Gastroesophageal sphincter (tissue), 4 donors: Measurements from ENCODE around the gene KIF26B. TPM values are rescaled to one million over a fixed set of nuclear protein-coding genes. Genes with fewer than 3 reads are reported as not detected.

ENCODE experiments used
- ATAC-seq: fragments of 150-250 bp; one replicate; pipeline ENCODE4 v1.9.1; 2016; ENCODE audit warnings: mild to moderate bottlenecking, moderate library complexity
- H3K27ac ChIP-seq, 4 donors: fragments of 200-600 bp; sonication (generic) in 3 of 4; 1 replicate in 3 of 4; 2 replicates in 1 of 4; pipeline ENCODE4 v1.5.1; 2016 to 2019
- H3K27me3 ChIP-seq: fragments of 200-600 bp; sonication (generic); one replicate; pipeline ENCODE4 v1.5.1; 2019
- H3K36me3 ChIP-seq, 2 donors: fragments of 200-600 bp; sonication (generic); one replicate each; pipeline ENCODE4 v1.5.1; 2019; ENCODE audit warnings: control low read depth in 1 of 2
- H3K4me1 ChIP-seq, 3 donors: fragments of 200-600 bp; sonication (generic); 1 replicate in 2 of 3; 2 replicates in 1 of 3; pipeline ENCODE4 v1.5.1; 2016 to 2019; ENCODE audit warnings: control low read depth in 2 of 3
- H3K4me3 ChIP-seq, 2 donors: fragments of 200-600 bp; sonication (generic); one replicate each; pipeline ENCODE4 v1.5.1; 2019; ENCODE audit warnings: mild to moderate bottlenecking in 1 of 2, moderate library complexity in 1 of 2
- H3K9me3 ChIP-seq, 3 donors: fragments of 200-600 bp; sonication (generic); one replicate each; pipeline ENCODE4 v1.5.1; 2017 to 2019; ENCODE audit warnings: control low read depth in 2 of 3
- EP300 ChIP-seq: sonication (generic); formaldehyde crosslinking; IDR thresholded peaks from one replicate; pipeline ENCODE4 v1.6.1; 2017; ENCODE audit warnings: antibody characterized with exemption, mild to moderate bottlenecking
- POLR2A ChIP-seq, 2 donors: fragments of 450-650 bp; IDR thresholded peaks; one replicate each; pipeline ENCODE4 v1.6.1; 2017; ENCODE audit warnings: antibody characterized with exemption in 2 of 2, mild to moderate bottlenecking in 2 of 2, moderate library complexity in 1 of 2
- POLR2AphosphoS5 ChIP-seq: sonication (generic); formaldehyde crosslinking; IDR thresholded peaks from one replicate; pipeline ENCODE4 v1.6.1; 2017; ENCODE audit warnings: antibody characterized with exemption
- WGBS, 2 donors: methylation state at CpG; one replicate each; pipeline ENCODE4 v1.1.5; 2018; ENCODE audit warnings: low coverage in 1 of 2; 5-methylcytosine and 5-hydroxymethylcytosine counted together
- total RNA-seq, 4 donors: library from RNA; depleted of rRNA; stranded (reverse); fragments of >200 nt; gene quantifications; one replicate each; pipeline ENCODE4 v1.1.0, GENCODE V29; 2016
- TF ChIP-seq, protein P1 (sequence below), 4 experiments: fragments of 200-600 bp in 2 of 4; fragments of 450-650 bp in 2 of 4; sonication (generic) in 1 of 4; IDR thresholded peaks; one replicate each; pipeline ENCODE4 v1.5.1; 2017 to 2019; ENCODE audit warnings: antibody characterized with exemption in 4 of 4, mild to moderate bottlenecking in 2 of 4, moderate library complexity in 2 of 4

KIF26B gene
- total RNA-seq, 4 donors from 2014 or later = 0.62 to 1.9 (median 0.97) TPM

DNA sequence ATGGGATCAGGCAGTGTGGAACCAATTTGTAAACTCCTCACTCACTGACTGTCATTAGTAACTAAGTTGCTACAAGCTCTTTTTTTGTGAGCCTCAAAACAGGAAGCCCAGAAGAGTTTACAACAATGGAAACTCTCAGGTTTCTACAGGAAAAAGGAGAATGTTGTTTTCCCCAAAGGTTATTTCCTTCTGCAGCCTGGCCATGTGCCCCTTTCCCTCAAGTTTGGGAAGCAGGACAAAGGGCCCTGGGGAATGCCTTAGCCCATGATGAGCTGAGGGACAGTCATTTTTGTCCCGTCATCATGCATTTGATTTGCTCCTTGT is 395.9 kb downstream of the KIF26B start:
- Histone ChIP-seq H3K4me1 (no peaks in the 10 kb centered on the region), H3K4me3 (no peak overlapping the region), H3K9me3 (no peaks in the 10 kb centered on the region), H3K27me3 (peaks cover 6% of the 10 kb centered on the region), H3K27ac (no peak overlapping the region), H3K36me3 (no peaks in the 10 kb centered on the region)
- ATAC-seq = no peak
- WGBS, 2 donors = 100% methylated on average over 1 of the region's 1 CpG; no CpG with 5 or more reads in 1 of the 2 donors
- no peak for TF ChIP-seq POLR2A (IDR thresholded peaks at IDR 0.05)
- TF ChIP-seq EP300 = no peak
- no peak for TF ChIP-seq POLR2AphosphoS5
- TF ChIP-seq, protein P1, sequence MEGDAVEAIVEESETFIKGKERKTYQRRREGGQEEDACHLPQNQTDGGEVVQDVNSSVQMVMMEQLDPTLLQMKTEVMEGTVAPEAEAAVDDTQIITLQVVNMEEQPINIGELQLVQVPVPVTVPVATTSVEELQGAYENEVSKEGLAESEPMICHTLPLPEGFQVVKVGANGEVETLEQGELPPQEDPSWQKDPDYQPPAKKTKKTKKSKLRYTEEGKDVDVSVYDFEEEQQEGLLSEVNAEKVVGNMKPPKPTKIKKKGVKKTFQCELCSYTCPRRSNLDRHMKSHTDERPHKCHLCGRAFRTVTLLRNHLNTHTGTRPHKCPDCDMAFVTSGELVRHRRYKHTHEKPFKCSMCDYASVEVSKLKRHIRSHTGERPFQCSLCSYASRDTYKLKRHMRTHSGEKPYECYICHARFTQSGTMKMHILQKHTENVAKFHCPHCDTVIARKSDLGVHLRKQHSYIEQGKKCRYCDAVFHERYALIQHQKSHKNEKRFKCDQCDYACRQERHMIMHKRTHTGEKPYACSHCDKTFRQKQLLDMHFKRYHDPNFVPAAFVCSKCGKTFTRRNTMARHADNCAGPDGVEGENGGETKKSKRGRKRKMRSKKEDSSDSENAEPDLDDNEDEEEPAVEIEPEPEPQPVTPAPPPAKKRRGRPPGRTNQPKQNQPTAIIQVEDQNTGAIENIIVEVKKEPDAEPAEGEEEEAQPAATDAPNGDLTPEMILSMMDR (IDR thresholded peaks at IDR 0.05) = no peak

DNA sequence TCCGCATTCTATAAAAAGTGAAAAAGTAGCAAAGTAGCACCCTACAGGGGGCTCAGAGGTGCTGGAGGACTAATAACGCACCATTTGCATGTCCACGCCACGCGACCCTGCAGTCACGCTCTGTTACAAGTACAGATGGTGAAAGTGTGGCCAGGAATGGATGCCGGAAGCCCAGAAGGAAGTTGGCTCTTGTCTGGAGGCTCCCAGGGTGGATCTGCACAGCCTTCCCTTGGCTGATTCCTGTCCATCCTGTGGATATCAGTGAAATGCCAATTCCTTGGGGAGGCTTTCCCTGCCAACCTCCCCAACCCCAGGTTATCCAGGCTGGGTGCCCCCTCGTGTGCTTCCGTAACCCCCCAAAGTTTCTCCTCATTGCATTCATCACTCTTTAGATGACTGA is 396.8 kb downstream of the KIF26B start:
- Histone ChIP-seq H3K36me3 (no peaks in the 10 kb centered on the region), H3K9me3 (no peaks in the 10 kb centered on the region), H3K4me1 (no peaks in the 10 kb centered on the region), H3K27ac (no peak overlapping the region), H3K27me3 (peaks cover 6% of the 10 kb centered on the region), H3K4me3 (no peak overlapping the region)
- TF ChIP-seq POLR2AphosphoS5 (no peak), EP300 (no peak), POLR2A (IDR thresholded peaks at IDR 0.05) (no peak)
- TF ChIP-seq, protein P1 (IDR thresholded peaks at IDR 0.05) = no peak
- no peak for ATAC-seq
- WGBS, 2 donors = 91 to 100% methylated on average over 3 to 7 of the region's 9 CpGs

DNA sequence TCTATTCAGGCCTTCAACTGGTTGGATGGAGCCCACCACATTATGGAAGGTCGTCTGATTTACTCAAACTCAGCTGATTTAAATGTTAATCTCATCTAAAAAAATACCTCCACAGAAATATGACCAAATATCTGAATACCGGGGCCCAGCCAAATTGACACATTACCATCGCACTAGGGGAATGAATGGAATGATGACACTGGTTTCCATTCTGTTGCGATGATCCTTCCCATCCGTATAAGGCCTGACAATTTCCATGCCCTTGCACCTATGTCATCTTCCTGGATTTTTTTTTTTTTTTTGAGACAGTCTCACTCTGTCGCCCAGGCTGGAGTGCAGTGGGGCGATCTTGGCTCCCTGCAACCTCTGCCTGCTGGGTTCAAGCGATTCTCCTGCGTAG is 397.5 kb downstream of the KIF26B start:
- no peak overlapping the region for H3K4me3 ChIP-seq
- H3K4me1 ChIP-seq = no peaks in the 10 kb centered on the region
- H3K27me3 ChIP-seq = peaks cover 6% of the 10 kb centered on the region
- TF ChIP-seq, protein P1 (IDR thresholded peaks at IDR 0.05) = no peak
- TF ChIP-seq POLR2A (IDR thresholded peaks at IDR 0.05) (no peak), POLR2AphosphoS5 (no peak), EP300 (no peak)
- no peaks in the 10 kb centered on the region for H3K9me3 ChIP-seq
- 42 to 89% methylated on average over 2 to 9 of the region's 9 CpGs for WGBS, 2 donors
- ATAC-seq = no peak
- H3K36me3 ChIP-seq = no peaks in the 10 kb centered on the region
- no peak overlapping the region for H3K27ac ChIP-seq

GRCh38 chr1:245556057-245556456 is 401.3 kb downstream of the KIF26B start:
- H3K36me3 ChIP-seq = no peaks in the 10 kb centered on the region
- ATAC-seq = no peak
- TF ChIP-seq EP300 (no peak), POLR2AphosphoS5 (no peak), POLR2A (IDR thresholded peaks at IDR 0.05) (no peak)
- TF ChIP-seq, protein P1 (IDR thresholded peaks at IDR 0.05) = no peak
- H3K9me3 ChIP-seq = no peaks in the 10 kb centered on the region
- H3K27me3 ChIP-seq = no peaks in the 10 kb centered on the region
- H3K27ac ChIP-seq = no peak overlapping the region
- H3K4me1 ChIP-seq = no peaks in the 10 kb centered on the region
- no peak overlapping the region for H3K4me3 ChIP-seq
- 86 to 100% methylated on average over 1 to 3 of the region's 3 CpGs for WGBS, 2 donors

GRCh38 chr1:245558069-245558468 is 403.3 kb downstream of the KIF26B start:
- no peak for ATAC-seq
- no peak overlapping the region for H3K27ac ChIP-seq
- no peaks in the 10 kb centered on the region for H3K4me1 ChIP-seq
- H3K4me3 ChIP-seq = no peak overlapping the region
- H3K36me3 ChIP-seq = no peaks in the 10 kb centered on the region
- TF ChIP-seq EP300 (no peak), POLR2AphosphoS5 (no peak), POLR2A (IDR thresholded peaks at IDR 0.05) (no peak)
- TF ChIP-seq, protein P1 (IDR thresholded peaks at IDR 0.05) = no peak
- WGBS, 2 donors = 83 to 88% methylated on average over 3 to 5 of the region's 5 CpGs
- H3K27me3 ChIP-seq = no peaks in the 10 kb centered on the region
- H3K9me3 ChIP-seq = no peaks in the 10 kb centered on the region
